Panc1 (cell line): ENCODE measurements around the gene AP1AR.

Source experiments
- CTCF ChIP-seq: fragments of 450-650 bp; IDR thresholded peaks from 2 replicates; pipeline ENCODE4 v1.5.1; 2017; ENCODE audit warnings: mild to moderate bottlenecking
- POLR2AphosphoS5 ChIP-seq: IDR thresholded peaks from 2 replicates; pipeline ENCODE4 v1.6.1; 2012; ENCODE audit warnings: mild to moderate bottlenecking, low read depth, low read length, moderate library complexity
- REST ChIP-seq, 2 experiments: IDR thresholded peaks; 2 replicates each; pipeline ENCODE4 v1.6.1; 2011 to 2012; ENCODE audit warnings: low read depth in 2 of 2, control low read depth in 1 of 2, low read length in 1 of 2, mild to moderate bottlenecking in 1 of 2, moderate library complexity in 1 of 2; ENCODE audit not compliant: insufficient read depth in 1 of 2
- SIN3A ChIP-seq: IDR thresholded peaks from 2 replicates; pipeline ENCODE4 v1.6.1; 2012; ENCODE audit warnings: low read depth, mild to moderate bottlenecking, low read length, moderate library complexity, borderline replicate concordance; ENCODE audit not compliant: insufficient read depth

- TF ChIP-seq CTCF (no peak), POLR2AphosphoS5 (no peak), REST (IDR thresholded peaks at IDR 0.05; ENCODE audit: insufficient read depth in 1 of 2, low read depth in 2 of 2, low read length in 1 of 2) (no peak), SIN3A (no peak)
Observed at GRCh38 chr4:112277220-112277619, 45.6 kb downstream of the AP1AR start.
